Sigmoid colon (tissue), 7 donors: ENCODE data around the gene LRRFIP2. TPM values are rescaled to one million over a fixed set of nuclear protein-coding genes. Genes with fewer than 3 reads are reported as not detected.
A peak's percentile ranks its signal among the peaks of the same experiment; 100 is the strongest.
"Not testable (repeated sequence)": the region's sequence is repeated elsewhere in the genome, so short reads cannot be mapped to it uniquely, and the experiment has no call there.

Experiments used
- DNase-seq: peaks from one replicate; pipeline ENCODE4 v3.0.0-alpha.2; 2019
- H3K27ac ChIP-seq, 4 donors: fragments of 200-600 bp; sonication (generic); one replicate each; pipeline ENCODE4 v1.5.1; 2016 to 2019; ENCODE audit warnings: mild to moderate bottlenecking in 1 of 4
- H3K27me3 ChIP-seq, 3 donors: fragments of 200-600 bp; sonication (generic); one replicate each; pipeline ENCODE4 v1.5.1; 2019; ENCODE audit warnings: mild to moderate bottlenecking in 1 of 3
- H3K36me3 ChIP-seq, 4 donors: fragments of 200-600 bp; sonication (generic); one replicate each; pipeline ENCODE4 v1.5.1; 2016 to 2019
- H3K4me1 ChIP-seq, 4 donors: fragments of 200-600 bp; sonication (generic); one replicate each; pipeline ENCODE4 v1.5.1; 2017 to 2019
- H3K4me3 ChIP-seq, 4 donors: fragments of 200-600 bp; sonication (generic); one replicate each; pipeline ENCODE4 v1.5.1; 2017 to 2019; ENCODE audit warnings: mild to moderate bottlenecking in 2 of 4, moderate library complexity in 1 of 4
- H3K9me3 ChIP-seq, 4 donors: fragments of 200-600 bp in 3 of 4; sonication (generic) in 3 of 4; one replicate each; pipeline versions ENCODE4 v1.5.1 to v1.6.1; 2013 to 2019
- EP300 ChIP-seq, 4 donors: sonication (generic); formaldehyde crosslinking; IDR thresholded peaks; one replicate each; pipeline ENCODE4 v1.6.1; 2017; ENCODE audit warnings: antibody characterized with exemption in 4 of 4
- POLR2A ChIP-seq, 2 donors: fragments of 450-650 bp; IDR thresholded peaks; one replicate each; pipeline ENCODE4 v1.6.1; 2016; ENCODE audit warnings: antibody characterized with exemption in 2 of 2, mild to moderate bottlenecking in 2 of 2, moderate library complexity in 2 of 2
- POLR2AphosphoS5 ChIP-seq, 4 donors: sonication (generic); formaldehyde crosslinking; IDR thresholded peaks; one replicate each; pipeline ENCODE4 v1.6.1; 2017; ENCODE audit warnings: antibody characterized with exemption in 4 of 4
- WGBS, 2 donors: extraction: QIAGEN DNeasy Blood & Tissue Kit; methylation state at CpG; one replicate each; pipeline ENCODE4 v1.1.7; 2013; 5-methylcytosine and 5-hydroxymethylcytosine counted together
- intact Hi-C: fragments of 100-400 bp; cut with DNase I; formaldehyde crosslinking; loops from one replicate; pipeline ENCODE4 v1.15.1; 2023
- polyA plus RNA-seq, 3 donors: library from polyadenylated mRNA; stranded (reverse); fragments of 200-250 nt; gene quantifications; one replicate each; pipeline ENCODE4 v1.2.3, GENCODE V29; 2013
- total RNA-seq, 4 donors: library from RNA; depleted of rRNA; stranded (reverse); fragments of >200 nt; gene quantifications; one replicate each; pipeline ENCODE4 v1.1.0, GENCODE V29; 2016
- TF ChIP-seq, protein P1 (sequence below), 4 experiments: fragments of 450-650 bp in 3 of 4; fragments of 200-600 bp in 1 of 4; IDR thresholded peaks; one replicate each; pipeline ENCODE4 v1.5.1; 2016 to 2019; ENCODE audit warnings: antibody characterized with exemption in 4 of 4, mild to moderate bottlenecking in 3 of 4, moderate library complexity in 2 of 4
- donor health status: healthy with polysubstance abuse.
- donor health status: Bipolar disorder and iron deficiency.
- donor health status: healthy.

The LRRFIP2 gene
- total and polyA plus RNA-seq, 7 donors, result 47.2 to 91.8 (median 60.1) TPM

DNA sequence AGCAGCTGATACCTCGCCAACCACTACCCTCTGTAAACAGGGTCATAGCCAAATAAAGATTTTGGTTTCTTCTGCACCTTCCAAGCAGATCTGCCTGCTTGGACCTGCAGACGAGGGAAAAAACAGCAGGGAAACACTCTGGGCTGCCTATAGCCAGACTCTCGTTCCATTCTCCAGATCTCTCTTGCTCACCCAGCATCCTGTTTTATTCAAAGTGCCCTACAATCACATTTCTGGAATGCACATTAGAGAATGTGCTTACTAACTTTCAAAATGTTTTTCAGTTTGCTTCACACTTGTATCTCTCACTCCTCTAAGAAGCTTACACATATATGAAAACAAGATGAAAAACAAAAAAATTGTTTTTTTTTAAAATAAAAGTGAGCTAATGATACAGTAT is 109.6 kb downstream of the LRRFIP2 start:
- intact Hi-C loops, result no loop called here
- H3K36me3 ChIP-seq, result peaks cover 0 to 65% (median 5%) of the 10 kb centered on the region in 4 donors

DNA sequence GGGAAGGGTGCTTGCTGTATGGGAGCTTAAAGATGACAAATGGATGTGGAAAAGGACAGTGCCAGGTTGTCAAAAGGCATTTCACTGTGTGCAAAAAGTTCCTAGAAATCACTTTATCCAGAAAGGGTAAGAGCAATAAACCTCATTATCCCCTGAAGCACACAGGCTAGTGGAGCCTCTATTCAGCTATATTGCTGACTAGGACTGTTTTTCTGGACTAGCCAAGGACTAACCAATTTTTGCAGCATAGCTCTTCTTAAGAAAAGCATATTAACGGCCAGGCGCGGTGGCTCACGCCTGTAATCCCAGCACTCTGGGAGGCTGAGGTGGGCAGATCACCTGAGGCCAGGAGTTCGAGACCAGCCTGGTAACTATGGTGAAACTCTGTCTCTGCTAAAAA is 116.3 kb downstream of the LRRFIP2 start:
- Histone ChIP-seq H3K9me3 (no peaks in the 10 kb centered on the region), H3K27ac (no peak overlapping the region), H3K4me3 (no peak overlapping the region), H3K27me3 (no peaks in the 10 kb centered on the region), H3K36me3 (peaks cover 6 to 63% (median 24%) of the 10 kb centered on the region in 4 donors), H3K4me1 (peaks cover 0 to 25% (median 16%) of the 10 kb centered on the region in 4 donors)
- TF ChIP-seq, protein P1, sequence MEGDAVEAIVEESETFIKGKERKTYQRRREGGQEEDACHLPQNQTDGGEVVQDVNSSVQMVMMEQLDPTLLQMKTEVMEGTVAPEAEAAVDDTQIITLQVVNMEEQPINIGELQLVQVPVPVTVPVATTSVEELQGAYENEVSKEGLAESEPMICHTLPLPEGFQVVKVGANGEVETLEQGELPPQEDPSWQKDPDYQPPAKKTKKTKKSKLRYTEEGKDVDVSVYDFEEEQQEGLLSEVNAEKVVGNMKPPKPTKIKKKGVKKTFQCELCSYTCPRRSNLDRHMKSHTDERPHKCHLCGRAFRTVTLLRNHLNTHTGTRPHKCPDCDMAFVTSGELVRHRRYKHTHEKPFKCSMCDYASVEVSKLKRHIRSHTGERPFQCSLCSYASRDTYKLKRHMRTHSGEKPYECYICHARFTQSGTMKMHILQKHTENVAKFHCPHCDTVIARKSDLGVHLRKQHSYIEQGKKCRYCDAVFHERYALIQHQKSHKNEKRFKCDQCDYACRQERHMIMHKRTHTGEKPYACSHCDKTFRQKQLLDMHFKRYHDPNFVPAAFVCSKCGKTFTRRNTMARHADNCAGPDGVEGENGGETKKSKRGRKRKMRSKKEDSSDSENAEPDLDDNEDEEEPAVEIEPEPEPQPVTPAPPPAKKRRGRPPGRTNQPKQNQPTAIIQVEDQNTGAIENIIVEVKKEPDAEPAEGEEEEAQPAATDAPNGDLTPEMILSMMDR (IDR thresholded peaks at IDR 0.05), result no peak
- TF ChIP-seq POLR2AphosphoS5 (IDR thresholded peaks at IDR 0.05), result no peak
- intact Hi-C loops, result no loop called here
- no peak for DNase-seq
- 96% methylated on average over 5 of the region's 5 CpGs for WGBS, 2 donors

More for the DNA sequence above, 109.6 kb downstream of the LRRFIP2 start:
- Histone ChIP-seq H3K9me3 (no peaks in the 10 kb centered on the region), H3K27me3 (no peaks in the 10 kb centered on the region), H3K4me1 (no peaks in the 10 kb centered on the region), H3K27ac (no peak overlapping the region), H3K4me3 (no peak overlapping the region)
- TF ChIP-seq, protein P1 (IDR thresholded peaks at IDR 0.05), result no peak
- TF ChIP-seq POLR2AphosphoS5 (IDR thresholded peaks at IDR 0.05) (no peak), POLR2A (IDR thresholded peaks at IDR 0.05) (no peak), EP300 (IDR thresholded peaks at IDR 0.05) (no peak)
- no peak for DNase-seq
- WGBS, 2 donors, result 95 to 97% methylated on average over 3 of the region's 3 CpGs

DNA sequence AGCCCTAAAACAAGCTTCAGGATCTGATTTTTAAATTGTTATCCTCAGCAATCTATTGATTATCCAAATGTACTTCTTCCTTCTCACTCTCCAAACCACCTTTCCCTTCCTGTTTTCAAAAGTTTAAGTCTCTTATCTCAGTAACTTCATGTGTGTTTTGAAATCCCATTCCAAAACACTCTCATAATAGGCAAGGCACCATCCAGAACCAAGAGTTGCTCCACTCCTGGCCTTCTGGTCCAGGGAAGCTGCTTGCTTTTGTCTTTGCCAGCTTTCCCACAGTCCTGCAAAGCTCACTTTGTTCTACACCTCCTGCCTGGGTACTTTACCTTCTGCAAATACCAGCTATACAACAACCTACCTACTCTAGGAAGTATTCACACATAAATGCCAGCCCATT is 117.6 kb downstream of the LRRFIP2 start:
- H3K4me1 ChIP-seq, result peaks cover 0 to 30% (median 16%) of the 10 kb centered on the region in 4 donors

DNA sequence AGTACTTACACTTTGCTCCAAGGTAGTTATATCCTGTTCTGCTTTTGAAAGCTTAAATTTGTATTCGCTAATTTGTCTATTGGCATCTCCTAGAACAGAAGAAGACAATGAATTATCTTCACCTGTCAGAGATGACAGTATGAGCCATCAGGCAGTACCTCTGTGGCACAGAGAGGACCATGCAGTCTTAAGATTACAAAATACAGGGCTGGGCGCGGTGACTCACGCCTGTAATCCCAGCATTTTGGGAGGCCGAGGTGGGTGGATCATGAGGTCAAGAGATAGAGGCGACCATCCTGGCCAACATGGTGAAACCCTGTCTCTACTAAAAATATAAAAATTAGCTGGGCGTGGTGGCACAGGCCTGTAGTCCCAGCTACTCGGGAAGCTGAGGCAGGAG is 119.3 kb downstream of the LRRFIP2 start:
- Histone ChIP-seq H3K36me3 (peaks cover 6 to 68% (median 29%) of the 10 kb centered on the region in 4 donors), H3K27ac (peak overlapping the region; percentile 47 to 70 (median 68)), H3K4me1 (peaks cover 0 to 34% (median 18%) of the 10 kb centered on the region in 4 donors)
- intact Hi-C loops, DNase-seq, H3K27me3 ChIP-seq, H3K9me3 ChIP-seq, H3K4me3 ChIP-seq: not testable (repeated sequence)
- WGBS, 2 donors, result 86 to 95% methylated on average over 8 of the region's 8 CpGs

More for the DNA sequence above, 117.6 kb downstream of the LRRFIP2 start:
- intact Hi-C loops, result no loop called here
- H3K27ac ChIP-seq, result no peak overlapping the region
- TF ChIP-seq POLR2A (IDR thresholded peaks at IDR 0.05), result no peak
- no peak for TF ChIP-seq EP300 (IDR thresholded peaks at IDR 0.05)
- TF ChIP-seq, protein P1 (IDR thresholded peaks at IDR 0.05), result no peak
- no peak for TF ChIP-seq POLR2AphosphoS5 (IDR thresholded peaks at IDR 0.05)
- H3K36me3 ChIP-seq, result peaks cover 6 to 62% (median 22%) of the 10 kb centered on the region in 4 donors
- no peak overlapping the region for H3K4me3 ChIP-seq
- DNase-seq, result no peak
- H3K9me3 ChIP-seq, result no peaks in the 10 kb centered on the region
- H3K27me3 ChIP-seq, result no peaks in the 10 kb centered on the region

DNA sequence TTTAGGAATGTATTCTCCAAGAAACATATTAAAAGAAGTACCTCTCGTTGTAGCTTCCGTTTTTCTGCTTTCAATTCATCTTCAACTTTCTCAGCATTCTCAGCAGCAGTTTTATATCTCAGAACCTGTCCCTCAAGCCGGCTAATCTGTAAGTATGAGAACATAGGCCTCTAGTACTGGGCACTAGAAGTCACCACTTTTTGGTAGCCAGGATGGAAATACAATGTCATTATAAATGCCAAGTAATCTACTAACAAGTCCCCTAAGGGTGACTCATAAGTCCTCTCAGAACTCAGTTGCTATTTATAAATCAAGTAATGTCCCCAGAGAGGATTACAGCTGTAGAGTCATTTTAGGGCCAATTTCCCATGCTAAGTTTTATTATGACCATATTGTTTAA is 120.0 kb downstream of the LRRFIP2 start:
- WGBS, 2 donors, result 57 to 68% methylated on average over 3 of the region's 3 CpGs
- Histone ChIP-seq H3K27ac (peak overlapping the region; percentile 47 to 70 (median 68)), H3K4me3 (no peak overlapping the region), H3K36me3 (peaks cover 6 to 74% (median 32%) of the 10 kb centered on the region in 4 donors), H3K4me1 (peaks cover 0 to 36% (median 18%) of the 10 kb centered on the region in 4 donors), H3K27me3 (no peaks in the 10 kb centered on the region), H3K9me3 (no peaks in the 10 kb centered on the region)
- intact Hi-C loops, result no loop called here
- DNase-seq, result no peak
- TF ChIP-seq, protein P1 (IDR thresholded peaks at IDR 0.05), result no peak
- TF ChIP-seq POLR2AphosphoS5 (IDR thresholded peaks at IDR 0.05) (peak; percentile 18 to 57 (median 50)), EP300 (IDR thresholded peaks at IDR 0.05) (no peak), POLR2A (IDR thresholded peaks at IDR 0.05) (no peak)
